ENCODE measurements around the gene OCRL. TPM values are rescaled to one million over a fixed set of nuclear protein-coding genes. Genes with fewer than 3 reads are reported as not detected.

Gene OCRL
- polyA plus RNA-seq, 1 of the 3 experiments (the other 2 are of a cell fraction): 18.6 TPM

DNA sequence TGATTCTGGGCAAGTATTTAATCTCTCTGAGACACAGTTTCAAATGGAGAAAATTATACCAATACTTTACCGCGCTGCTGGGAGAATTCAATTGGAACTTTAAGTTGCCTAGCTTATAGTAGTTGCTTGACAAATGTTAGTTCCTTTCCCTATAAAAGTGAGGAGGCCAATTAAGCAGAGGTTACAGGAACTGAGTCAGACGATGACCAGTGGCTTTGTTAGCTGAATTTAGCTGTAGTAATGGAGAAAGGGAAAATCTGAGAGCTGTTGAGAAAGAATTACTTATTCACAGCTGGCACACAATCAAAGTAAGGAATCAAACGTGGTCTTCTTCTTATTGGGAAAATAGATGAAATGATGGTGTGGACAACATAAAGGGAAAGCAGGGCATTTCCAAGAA is 46.4 kb upstream of the OCRL start:
- H3K4me1 ChIP-seq (ENCODE audit: control insufficient read depth in 1 of 2, insufficient read depth in 2 of 2, low read depth in 1 of 2, low read length in 1 of 2): peaks cover 0 to 16% of the 10 kb centered on the region in 2 experiments; a peak in 1 of 4 replicates
- ChIA-PET CTCF (interaction anchor here (0.8 kb wide), 1 partner anchor 16 kb away, joined by 3 read pairs; no protein-coding TSS in a partner anchor), POLR2A (no interaction called here)
- H2AFZ ChIP-seq (ENCODE audit: low read depth): no peak overlapping the region
- no peak overlapping the region for H3K4me3 ChIP-seq (ENCODE audit: low read depth in 2 of 2, low read length in 1 of 2)
- H3K9me3 ChIP-seq: no peaks in the 10 kb centered on the region
- DNase-seq: no peak
- peak overlapping the region in 1 of 2 experiments; percentile 39; a peak in 2 of 4 replicates for H3K27ac ChIP-seq (ENCODE audit: low read depth in 2 of 2, low read length in 1 of 2)
- H4K20me1 ChIP-seq (ENCODE audit: insufficient read depth): no peaks in the 10 kb centered on the region
- no peaks in the 10 kb centered on the region for H3K79me2 ChIP-seq (ENCODE audit: insufficient read depth)
- H3K36me3 ChIP-seq (replicated peaks in 1 of 2; ENCODE audit: control insufficient read depth in 1 of 2, insufficient read depth in 2 of 2, low read length in 1 of 2): peaks cover 42 to 45% of the 10 kb centered on the region in 2 experiments
- 0 out of 2 replicates have a peak, but pooled peaks cover 4% of the 10 kb centered on the region for H3K27me3 ChIP-seq (ENCODE audit: insufficient read depth)
- 27% methylated on average over 4 of the region's 4 CpGs for WGBS (ENCODE audit: low lambda C conversion rate)
- 0 out of 2 replicates have a peak overlapping the region, but pooled peaks have one; percentile 25 for H3K4me2 ChIP-seq
- H3F3A ChIP-seq (replicated peaks; ENCODE audit: insufficient read depth): peaks cover 30% of the 10 kb centered on the region
- H3K9ac ChIP-seq: no peak overlapping the region
- no peaks in the 10 kb centered on the region for H3K9me2 ChIP-seq
- TF ChIP-seq TAF1 (IDR thresholded peaks at IDR 0.05; ENCODE audit: borderline replicate concordance, low read depth, low read length) (no peak), FOXM1 (IDR thresholded peaks at IDR 0.05; ENCODE audit: low read depth) (no peak), RXRA (IDR thresholded peaks at IDR 0.05; ENCODE audit: borderline replicate concordance, low read depth) (no peak), EP300 (IDR thresholded peaks at IDR 0.05; ENCODE audit: borderline replicate concordance in 1 of 2, low read depth in 1 of 2, low read length in 1 of 2) (no peak), FOXJ3 (CRISPR knock-in tag; IDR thresholded peaks at IDR 0.05) (no peak), RCOR1 (IDR thresholded peaks at IDR 0.05; ENCODE audit: low read length) (no peak), GABPA (IDR thresholded peaks at IDR 0.05; ENCODE audit: low read depth) (no peak), RFX5 (IDR thresholded peaks at IDR 0.05; ENCODE audit: low read length) (no peak), ZBTB33 (IDR thresholded peaks at IDR 0.05; ENCODE audit: borderline replicate concordance, low read depth) (no peak), JUND (IDR thresholded peaks at IDR 0.05) (no peak; the same call in 1 of the 2 replicates), FOSL2 (IDR thresholded peaks at IDR 0.05; ENCODE audit: borderline replicate concordance, low read depth) (no peak), SIN3A (IDR thresholded peaks at IDR 0.05; ENCODE audit: borderline replicate concordance, low read depth, low read length) (no peak)

GRCh38 chrX:129494887-129495286 is 45.2 kb upstream of the OCRL start:
- Histone ChIP-seq H3K9me2 (no peaks in the 10 kb centered on the region), H3K27ac (ENCODE audit: low read depth in 2 of 2, low read length in 1 of 2) (0 out of 4 replicates have a peak overlapping the region, but pooled peaks of 1 of the 2 experiments have one; percentile 72), H3K4me3 (ENCODE audit: low read depth in 2 of 2, low read length in 1 of 2) (no peak overlapping the region), H3K9me3 (no peaks in the 10 kb centered on the region), H3K27me3 (ENCODE audit: insufficient read depth) (0 out of 2 replicates have a peak, but pooled peaks cover 4% of the 10 kb centered on the region), H3K4me2 (no peak overlapping the region), H3F3A (replicated peaks; ENCODE audit: insufficient read depth) (peaks cover 40% of the 10 kb centered on the region), H2AFZ (ENCODE audit: low read depth) (no peak overlapping the region), H4K20me1 (ENCODE audit: insufficient read depth) (no peaks in the 10 kb centered on the region), H3K79me2 (ENCODE audit: insufficient read depth) (no peaks in the 10 kb centered on the region), H3K4me1 (ENCODE audit: control insufficient read depth in 1 of 2, insufficient read depth in 2 of 2, low read depth in 1 of 2, low read length in 1 of 2) (peaks cover 0 to 16% of the 10 kb centered on the region in 2 experiments; a peak in 1 of 4 replicates), H3K9ac (no peak overlapping the region), H3K36me3 (replicated peaks in 1 of 2; ENCODE audit: control insufficient read depth in 1 of 2, insufficient read depth in 2 of 2, low read length in 1 of 2) (peaks cover 40 to 47% of the 10 kb centered on the region in 2 experiments)
- 50% methylated on average over 2 of the region's 2 CpGs for WGBS (ENCODE audit: low lambda C conversion rate)
- no peak for DNase-seq
- POLR2A ChIA-PET: no interaction called here
- CTCF ChIA-PET: no interaction called here
- TF ChIP-seq SMC3 (IDR thresholded peaks at IDR 0.05; ENCODE audit: low read depth, low read length) (no peak), NFIC (IDR thresholded peaks at IDR 0.05; ENCODE audit: borderline replicate concordance) (no peak), TCF12 (IDR thresholded peaks at IDR 0.05) (no peak), ELF1 (IDR thresholded peaks at IDR 0.05) (no peak), CTCF (IDR thresholded peaks at IDR 0.05) (no peak), MXI1 (IDR thresholded peaks at IDR 0.05; ENCODE audit: low read depth, low read length) (no peak), NRF1 (IDR thresholded peaks at IDR 0.05; ENCODE audit: low read depth, low read length) (no peak), TEAD4 (IDR thresholded peaks at IDR 0.05; ENCODE audit: borderline replicate concordance, insufficient read depth) (no peak), MAX (IDR thresholded peaks at IDR 0.05; ENCODE audit: low read depth) (no peak), RAD21 (IDR thresholded peaks at IDR 0.05; ENCODE audit: low read length) (no peak), GABPA (IDR thresholded peaks at IDR 0.05; ENCODE audit: low read depth) (no peak), MEF2A (IDR thresholded peaks at IDR 0.05; ENCODE audit: borderline replicate concordance, low read depth) (no peak), FOXJ3 (CRISPR knock-in tag; IDR thresholded peaks at IDR 0.05) (no peak), EZH2phosphoT487 (IDR thresholded peaks at IDR 0.05; ENCODE audit: borderline replicate concordance, low read depth) (no peak), POLR2AphosphoS5 (IDR thresholded peaks at IDR 0.05; ENCODE audit: low read depth, low read length) (no peak)

All from SK-N-SH (cell line).